NK-92 (cell line): Measurements from ENCODE around the gene MYO9B.
"Not testable (repeated sequence)": the region's sequence is repeated elsewhere in the genome, so short reads cannot be mapped to it uniquely, and the experiment has no call there.

Experiments used
- DNase-seq: peaks from one replicate; lab custom pipeline; 2025; ENCODE audit not compliant: unreplicated experiment; lab: John Stamatoyannopoulos, UW

The MYO9B gene

DNA sequence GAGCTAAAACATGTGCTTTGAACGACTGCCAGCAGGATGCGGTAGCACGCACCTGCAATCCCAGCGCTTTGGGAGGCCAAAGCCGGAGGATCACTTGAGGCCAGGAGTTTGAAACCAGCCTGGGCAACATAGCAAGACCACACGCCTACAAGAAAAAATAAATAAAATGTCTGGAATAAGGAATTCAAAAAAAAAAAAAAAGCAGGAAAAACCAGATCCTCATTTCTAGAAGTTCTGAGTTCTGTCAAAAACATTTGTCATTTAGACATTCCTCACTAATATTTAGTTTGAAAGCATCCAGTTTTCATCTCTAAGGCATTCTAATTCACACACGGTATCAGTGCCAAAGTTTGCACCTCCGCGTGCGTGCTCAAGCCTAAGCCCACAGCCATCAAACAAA, 102.7 kb downstream of the MYO9B start:
- no peak for DNase-seq

DNA sequence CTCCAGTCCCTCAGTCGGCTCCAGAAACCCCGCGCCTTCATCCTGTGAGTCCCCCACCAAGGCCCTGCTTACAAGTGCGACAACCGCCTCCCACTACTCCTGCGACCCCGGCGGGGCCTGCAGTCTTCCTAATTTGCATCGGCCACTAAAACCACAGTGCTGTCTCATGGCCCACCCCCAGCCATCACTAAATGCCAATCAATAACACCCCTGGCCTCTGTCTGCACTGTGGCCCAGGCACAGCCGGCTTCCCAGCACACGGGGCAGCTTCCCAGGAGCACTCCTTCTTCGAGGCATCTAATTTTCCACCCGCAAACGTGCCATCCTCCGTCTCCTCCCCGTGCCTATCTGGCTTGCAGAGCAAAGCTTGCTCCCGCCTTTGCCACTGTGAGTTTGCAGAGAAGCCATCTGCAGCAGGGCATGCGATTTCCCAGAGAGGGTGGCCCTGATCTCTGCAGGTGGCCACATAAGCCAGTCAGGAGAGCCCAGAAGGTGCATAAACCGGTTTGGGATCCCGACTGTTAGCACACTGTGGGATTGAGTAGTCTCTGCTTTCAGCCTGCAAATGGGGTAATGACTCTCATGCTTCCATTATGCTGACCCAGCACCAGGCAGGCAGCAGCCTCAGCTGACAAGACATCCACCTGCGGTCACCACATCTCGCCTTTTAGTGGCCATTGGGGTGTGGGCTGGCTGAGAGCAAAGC, 105.6 kb downstream of the MYO9B start:
- DNase-seq, result no peak

DNA sequence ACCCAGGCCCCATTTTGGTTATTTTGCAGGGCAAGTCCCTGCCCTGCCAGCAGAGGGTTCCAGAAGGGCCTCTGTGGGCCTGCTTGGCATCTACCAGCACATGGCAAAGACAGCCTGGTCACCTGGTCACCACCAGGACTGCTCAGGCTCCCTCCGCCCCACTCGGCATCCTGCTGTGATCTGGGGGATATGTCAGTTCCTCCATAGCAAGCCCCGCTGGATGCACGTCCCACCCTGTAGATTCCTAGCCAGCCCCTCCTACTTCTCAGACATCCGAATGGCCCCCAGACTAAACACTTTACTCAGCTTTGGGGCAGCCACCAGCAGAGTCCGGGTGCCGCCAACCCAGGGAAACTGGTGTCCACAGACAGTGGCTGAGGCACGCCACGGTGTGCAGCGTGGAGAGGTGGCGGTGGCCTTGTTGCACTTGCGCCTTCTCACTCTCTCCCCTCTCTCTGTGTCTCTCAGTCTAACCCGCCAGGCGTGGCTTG, 107.7 kb downstream of the MYO9B start:
- DNase-seq, result no peak

DNA sequence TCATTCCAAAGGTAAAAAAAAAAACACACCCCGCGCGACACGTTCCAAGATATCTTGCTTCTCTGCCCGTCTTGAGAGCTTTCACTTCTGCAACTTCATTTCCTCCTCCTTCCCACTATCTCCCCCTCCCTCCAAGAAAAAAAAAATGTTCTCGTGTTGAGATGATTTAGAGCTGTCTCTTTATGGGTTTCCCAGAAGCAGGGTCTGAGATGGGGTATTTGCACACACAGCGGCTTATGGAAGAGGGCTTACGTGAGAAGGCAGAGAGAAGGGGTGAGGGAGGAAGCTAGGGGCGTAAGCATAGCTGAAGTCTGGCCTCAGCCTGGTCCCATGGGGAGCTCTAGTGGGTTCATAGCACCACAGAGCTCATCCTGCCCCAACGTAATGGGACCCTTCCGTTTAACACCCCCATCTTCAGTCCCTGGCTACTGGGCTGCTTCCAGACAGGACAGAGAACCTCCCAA, 108.3 kb downstream of the MYO9B start:
- DNase-seq, result no peak

DNA sequence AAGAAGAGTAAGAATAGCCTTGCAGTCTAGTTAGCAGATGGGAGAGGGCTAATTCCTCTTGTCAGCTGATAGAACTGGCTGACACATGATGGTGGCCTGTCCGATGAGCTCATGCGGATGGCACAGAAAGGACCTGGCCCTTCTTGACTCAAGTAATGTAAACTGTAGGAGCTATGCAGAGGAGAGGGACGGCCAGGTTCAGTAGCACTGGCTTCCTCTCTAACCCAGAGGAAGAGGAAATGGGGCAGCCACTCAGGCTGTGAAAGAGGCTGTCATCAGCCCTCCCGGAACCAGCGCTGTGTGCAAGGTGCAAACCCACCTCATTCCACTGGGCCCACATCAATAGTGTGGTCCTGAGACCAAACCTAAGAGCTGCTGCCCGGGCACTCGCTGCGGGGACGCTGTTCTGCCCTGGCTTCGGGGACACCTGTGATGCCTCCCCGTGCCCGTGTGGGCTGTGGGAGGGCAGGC, 108.8 kb downstream of the MYO9B start:
- no peak for DNase-seq

DNA sequence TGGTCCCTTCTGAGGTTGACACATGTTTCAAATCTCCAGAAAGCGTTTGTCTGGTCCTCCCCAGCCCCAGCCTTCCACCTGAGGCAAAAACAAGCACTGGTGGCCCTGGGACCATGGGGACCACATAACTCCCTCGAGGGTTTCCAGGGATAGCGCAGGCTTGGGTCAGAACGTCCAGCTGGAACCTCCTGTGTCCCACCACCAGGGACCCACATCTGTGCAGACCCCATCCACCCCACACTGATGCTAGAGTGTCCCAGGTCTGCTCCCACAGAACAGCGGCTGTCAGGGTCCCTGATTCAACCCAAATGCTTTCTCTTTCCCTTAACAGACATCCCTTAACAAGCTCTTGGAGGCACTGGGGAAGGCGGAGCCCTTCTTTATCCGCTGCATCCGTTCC, 110.0 kb downstream of the MYO9B start:
- DNase-seq, result no peak

DNA sequence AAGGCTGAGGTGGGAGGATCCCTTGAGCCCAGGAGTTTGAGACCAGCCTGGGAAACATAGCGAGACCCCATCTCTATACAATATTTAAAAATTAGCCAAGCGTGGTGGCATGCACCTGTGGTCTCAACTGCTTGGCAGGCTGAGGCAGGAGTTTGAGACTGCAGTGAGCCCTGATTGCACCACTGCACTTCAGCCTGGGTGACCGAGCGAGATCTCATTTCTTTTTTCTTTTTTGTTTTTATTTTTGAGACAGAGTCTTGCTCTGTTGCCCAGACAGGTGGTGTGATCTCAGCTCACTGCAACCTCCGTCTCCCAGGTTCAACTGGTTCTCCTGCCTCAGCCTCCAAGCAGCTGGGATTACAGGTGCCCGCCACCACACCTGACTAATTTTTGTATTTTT, 116.2 kb downstream of the MYO9B start:
- DNase-seq, result not testable (repeated sequence)

DNA sequence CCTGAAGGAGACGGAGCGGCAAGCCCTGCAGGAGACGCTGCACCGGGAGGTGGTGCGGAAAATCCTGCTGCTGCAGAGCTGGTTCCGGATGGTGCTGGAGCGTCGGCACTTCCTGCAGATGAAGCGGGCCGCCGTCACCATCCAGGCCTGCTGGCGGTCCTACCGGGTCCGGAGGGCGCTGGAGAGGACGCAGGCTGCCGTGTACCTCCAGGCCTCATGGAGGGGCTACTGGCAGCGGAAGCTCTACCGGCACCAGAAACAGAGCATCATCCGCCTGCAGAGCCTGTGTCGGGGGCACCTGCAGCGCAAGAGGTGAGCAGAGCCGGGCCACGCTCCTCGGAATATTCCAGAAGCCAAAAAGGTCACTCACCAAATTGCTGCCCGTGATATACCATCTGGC, 117.2 kb downstream of the MYO9B start:
- no peak for DNase-seq

DNA sequence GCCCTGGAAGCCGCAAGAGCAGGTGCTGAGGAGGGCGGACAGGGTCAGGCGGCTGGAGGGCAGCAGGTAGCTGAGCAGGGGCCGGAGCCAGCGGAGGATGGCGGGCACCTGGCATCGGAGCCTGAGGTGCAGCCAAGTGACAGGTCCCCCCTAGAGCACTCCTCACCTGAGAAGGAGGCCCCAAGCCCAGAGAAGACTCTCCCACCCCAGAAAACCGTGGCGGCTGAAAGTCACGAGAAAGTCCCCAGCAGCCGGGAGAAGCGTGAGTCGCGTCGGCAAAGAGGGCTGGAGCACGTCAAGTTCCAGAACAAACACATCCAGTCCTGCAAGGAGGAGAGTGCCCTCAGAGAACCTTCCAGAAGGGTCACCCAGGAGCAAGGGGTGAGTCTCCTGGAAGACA, 119.0 kb downstream of the MYO9B start:
- no peak for DNase-seq

DNA sequence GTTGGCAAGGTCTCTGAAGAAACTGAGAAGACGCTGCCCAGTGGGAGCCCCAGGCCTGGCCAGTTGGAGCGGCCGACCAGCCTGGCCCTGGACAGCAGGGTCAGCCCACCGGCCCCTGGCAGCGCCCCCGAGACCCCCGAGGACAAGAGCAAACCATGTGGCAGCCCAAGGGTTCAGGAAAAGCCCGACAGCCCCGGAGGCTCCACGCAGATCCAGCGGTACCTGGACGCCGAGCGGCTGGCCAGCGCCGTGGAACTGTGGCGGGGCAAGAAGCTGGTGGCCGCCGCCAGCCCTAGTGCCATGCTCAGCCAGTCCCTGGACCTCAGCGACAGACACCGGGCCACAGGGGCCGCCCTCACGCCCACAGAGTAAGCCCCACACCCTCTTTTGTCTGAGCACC, 119.5 kb downstream of the MYO9B start:
- DNase-seq, result no peak

DNA sequence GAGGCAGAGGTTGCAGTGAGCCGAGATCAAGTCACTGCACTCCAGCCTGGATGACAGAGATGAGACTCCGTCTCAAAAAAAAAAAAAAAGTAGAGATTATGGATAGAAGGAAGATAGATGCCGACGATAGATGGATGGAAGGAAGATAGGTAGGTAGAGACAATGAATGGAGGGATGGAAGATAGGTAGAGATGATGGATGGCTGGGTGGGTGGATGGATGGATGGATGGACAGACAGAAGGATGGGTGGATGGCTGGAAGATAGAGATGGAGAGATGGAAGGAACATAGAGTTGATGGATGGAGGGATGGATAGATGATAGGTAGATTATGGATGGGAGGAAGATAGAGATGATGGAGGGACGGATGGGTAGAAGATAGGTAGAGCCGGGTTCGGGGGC, 121.0 kb downstream of the MYO9B start:
- no peak for DNase-seq

DNA sequence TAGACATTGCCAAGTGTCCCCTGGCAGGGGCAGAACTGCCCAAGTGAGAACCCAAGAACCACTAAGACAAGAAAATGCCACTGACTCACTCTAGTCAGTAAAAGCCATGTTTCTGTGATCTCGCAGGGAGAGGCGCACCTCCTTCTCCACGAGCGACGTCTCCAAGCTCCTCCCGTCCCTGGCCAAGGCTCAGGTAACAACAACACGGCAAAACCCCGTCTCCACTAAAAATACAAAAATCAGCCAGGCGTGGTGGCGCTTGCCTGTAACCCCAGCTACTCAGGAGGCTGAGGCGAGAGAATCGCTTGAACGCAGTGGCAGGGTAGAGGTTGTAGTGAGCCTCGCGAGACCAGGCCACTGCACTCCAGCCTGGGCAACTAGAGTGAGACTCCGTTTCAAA, 122.1 kb downstream of the MYO9B start:
- no peak for DNase-seq

DNA sequence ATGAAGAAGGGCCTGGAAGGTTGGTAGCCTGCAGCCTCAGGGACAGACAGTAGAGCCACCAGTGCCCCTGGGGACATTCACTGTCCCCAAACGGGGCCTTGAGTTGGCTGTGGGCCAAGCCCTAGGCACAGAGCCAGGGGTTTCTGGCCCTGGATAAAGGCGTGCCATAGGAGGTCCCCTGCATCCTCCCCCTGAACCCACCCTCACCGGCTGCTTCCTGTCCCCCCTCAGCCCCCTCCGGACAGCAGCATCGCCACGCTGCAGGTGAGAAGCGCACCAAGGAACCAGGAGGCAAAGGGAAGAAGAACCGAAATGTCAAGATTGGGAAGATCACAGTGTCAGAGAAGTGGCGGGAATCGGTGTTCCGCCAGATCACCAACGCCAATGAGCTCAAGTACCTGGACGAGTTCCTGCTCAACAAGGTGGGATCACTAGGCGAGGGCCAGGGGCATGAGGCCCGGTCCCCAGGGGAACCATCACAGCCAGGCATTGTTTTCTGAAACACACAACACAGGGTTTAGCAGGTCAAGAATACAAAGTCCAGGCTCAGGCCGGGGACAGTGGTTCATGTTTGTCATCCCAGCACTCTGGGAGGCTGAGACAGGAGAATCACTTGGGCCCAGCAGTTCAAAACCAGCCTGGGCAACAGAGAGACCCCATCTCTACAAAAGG, 125.0 kb downstream of the MYO9B start:
- DNase-seq, result no peak

DNA sequence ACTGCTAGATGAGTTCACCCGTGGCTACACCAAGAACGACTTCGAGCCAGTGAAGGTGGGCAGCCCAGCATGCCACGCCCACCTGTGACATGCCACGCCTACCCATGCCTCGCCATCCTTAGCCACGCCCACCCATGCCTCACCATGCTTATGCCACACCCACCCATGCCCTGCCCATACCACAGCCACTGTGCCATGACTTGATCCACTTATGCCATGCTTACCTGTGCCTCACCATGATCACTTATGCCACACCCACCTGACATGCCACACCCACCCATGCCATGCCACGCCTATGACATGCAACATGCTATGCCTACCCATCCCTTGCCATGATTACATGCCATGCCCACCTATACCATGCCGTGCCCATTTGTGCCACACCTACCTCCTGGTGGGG, 126.7 kb downstream of the MYO9B start:
- no peak for DNase-seq

DNA sequence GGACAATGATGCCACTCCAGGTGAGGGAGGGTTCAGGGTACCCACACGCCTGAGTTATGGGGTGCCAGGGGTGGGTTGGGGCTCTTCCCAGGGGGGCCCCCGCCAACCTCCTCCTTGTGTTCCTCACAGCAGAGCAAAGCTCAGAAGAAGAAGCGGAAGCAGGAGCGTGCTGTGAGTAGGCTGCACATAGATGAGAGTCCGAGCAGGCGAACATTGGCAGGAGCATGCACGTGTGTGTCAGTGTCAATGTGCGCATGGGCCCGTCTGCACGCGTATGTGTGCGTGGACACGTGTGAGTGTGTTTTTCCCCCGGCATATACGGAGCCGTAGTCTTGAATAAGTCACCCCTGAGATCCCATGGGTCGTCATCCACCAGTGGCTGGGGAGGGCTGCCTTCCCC, 127.1 kb downstream of the MYO9B start:
- DNase-seq, result no peak

DNA sequence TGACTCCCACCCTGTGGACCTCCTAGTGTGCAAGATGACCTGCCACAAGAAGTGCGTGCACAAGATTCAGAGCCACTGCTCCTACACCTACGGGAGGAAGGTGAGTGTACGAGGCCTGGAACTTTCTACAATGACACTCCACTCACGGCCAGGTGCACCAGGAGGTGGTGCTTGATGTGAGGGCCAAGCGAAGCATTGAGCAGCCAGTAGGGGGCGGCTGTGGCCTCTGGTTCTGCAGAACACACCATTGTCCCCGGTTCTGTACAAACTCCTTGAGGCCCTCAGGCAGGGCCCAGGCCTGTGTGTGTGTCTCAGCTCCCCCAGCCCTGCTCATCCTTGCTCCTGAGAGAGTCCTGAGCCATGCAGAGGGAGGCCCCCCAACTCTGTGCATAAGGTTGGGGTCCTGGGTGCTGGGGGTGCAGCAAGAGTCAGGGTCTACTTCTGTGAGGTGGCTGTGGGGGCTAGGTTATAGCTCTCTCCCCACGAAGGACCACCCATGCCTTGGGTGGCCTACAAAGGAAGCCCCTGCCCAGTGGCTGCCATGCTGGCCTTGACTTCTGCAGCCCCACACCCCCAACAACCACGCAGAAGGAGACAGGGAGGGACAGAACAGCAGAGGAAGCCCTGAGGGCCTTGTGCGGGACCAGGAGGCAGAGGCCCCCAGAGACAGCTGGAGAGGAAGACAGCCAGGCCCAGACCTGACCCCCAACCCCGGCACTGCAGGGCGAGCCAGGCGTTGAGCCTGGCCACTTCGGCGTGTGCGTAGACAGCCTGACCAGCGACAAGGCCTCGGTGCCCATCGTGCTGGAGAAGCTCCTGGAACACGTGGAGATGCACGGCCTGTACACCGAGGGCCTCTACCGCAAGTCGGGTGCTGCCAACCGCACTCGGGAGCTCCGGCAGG, 129.9 kb downstream of the MYO9B start:
- no peak for DNase-seq

DNA sequence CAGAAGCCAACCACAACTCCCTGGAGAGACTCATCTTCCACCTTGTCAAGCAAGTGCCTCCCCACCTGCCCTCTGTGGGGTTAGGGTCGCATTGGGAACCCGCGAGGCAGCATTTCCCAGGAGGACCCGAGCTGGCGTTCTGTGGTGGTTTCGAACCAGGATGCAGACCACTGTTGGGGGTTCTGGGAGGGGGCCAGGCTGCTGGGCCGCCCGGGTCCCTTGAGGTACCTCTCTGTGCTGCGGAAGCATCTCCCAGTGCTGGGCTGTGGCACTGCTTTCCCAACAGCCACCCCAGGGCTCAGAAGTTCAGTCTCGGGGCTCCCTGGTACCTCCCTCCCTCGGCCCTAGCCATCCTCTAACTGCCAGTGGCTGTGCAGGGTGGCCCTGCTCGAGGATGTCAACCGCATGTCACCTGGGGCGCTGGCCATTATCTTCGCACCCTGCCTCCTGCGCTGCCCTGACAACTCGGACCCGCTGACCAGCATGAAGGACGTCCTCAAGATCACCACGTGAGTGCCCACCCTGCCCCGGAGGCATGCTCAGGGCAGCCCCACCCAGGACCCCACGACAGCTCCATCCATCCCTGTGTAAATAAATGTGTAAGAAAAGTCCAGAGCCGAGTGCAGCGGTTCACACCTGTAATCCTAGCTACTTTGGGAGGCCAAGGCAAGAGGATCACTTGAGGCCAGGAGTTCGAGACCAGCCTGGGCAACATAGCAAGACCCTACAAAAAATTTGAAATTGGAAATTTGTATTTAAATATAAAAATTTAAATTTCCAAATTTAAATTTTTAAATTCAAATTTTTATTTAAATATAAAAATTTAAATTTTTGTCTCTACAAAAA, 131.4 kb downstream of the MYO9B start:
- no peak for DNase-seq

DNA sequence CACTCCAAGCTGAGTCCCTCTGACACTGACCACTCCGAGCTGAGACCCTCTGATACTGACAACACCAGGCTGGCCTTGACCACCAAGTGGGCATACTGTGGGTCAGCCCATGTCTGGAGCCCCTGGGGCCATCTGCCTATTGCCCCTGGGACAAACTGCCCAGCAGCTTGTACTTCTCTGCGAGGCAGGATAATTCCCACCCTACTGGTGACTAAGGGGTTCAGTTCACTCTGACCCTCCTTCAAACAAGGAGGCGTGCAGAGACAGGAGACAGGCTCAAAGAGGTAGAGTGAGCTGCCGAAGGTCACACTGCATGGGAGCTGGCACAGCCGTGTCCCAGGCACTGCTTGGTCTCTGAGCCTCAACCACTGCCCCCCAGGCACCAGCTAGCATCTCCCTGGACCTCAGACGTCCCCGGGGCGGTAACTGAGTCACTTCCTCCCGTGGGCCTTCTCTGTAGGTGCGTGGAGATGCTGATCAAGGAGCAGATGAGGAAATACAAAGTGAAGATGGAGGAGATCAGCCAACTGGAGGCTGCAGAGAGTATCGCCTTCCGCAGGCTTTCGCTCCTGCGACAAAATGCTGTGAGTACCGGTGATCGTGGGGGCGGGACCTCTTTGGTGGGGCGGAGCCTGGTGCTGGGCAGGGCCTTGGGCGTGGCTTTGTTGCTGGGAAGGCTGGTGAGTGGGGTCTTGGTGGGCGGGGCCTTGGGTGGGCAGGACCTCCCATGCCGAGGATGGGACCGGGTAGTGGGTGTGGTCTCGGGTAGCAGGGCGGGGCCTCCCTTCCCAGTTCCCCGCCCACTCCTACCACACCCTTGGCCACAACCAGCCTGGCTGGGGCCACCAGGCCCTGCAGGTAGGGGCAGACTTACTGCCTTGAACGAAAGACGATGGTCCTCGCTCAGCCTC, 133.8 kb downstream of the MYO9B start:
- DNase-seq, result no peak

DNA sequence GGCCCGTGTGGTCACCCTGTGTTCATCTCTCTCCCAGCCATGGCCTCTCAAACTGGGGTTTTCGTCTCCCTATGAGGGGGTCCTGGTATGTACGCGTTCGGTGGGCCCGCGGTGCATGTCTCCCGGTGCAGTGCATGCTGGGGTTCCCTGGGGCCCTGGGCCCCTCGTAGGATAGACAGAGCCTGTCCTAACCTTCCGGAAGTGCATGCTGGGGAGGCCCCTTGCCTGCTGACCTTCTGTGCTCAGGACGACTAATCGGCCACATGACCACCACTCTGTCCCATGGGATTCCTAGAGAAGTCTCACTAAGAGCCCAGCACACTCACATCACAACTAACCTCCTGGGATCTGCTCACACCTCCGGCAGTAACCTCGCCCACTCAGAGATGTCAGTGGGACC, 134.7 kb downstream of the MYO9B start:
- no peak for DNase-seq
